ENCODE results near the gene PMM2. TPM values are rescaled to one million over a fixed set of nuclear protein-coding genes. Genes with fewer than 3 reads are reported as not detected.
A peak's percentile ranks its signal among the peaks of the same experiment; 100 is the strongest.

Gene PMM2
- total RNA-seq, 1 experiment from 2014 or later: 53.8 TPM

- no peaks in the 10 kb centered on the region for H3K9me3 Mint-ChIP-seq
- no peak for TF ChIP-seq STAT6 (CRISPR knock-in tag; conservative IDR thresholded peaks at IDR 0.05; ENCODE audit: low read depth)
- no peak for TF ChIP-seq ZNF219 (CRISPR knock-in tag; IDR thresholded peaks at IDR 0.05; ENCODE audit: borderline replicate concordance)
- TF ChIP-seq GTF2I (CRISPR knock-in tag; conservative IDR thresholded peaks at IDR 0.05): peak; percentile 58; the same call in 1 of the 2 replicates
- TF ChIP-seq MYBL2 (CRISPR knock-in tag; IDR thresholded peaks at IDR 0.05): no peak; the same call in 1 of the 2 replicates
- no peak for TF ChIP-seq EMX1 (CRISPR knock-in tag; IDR thresholded peaks at IDR 0.05)
- TF ChIP-seq, protein P1, sequence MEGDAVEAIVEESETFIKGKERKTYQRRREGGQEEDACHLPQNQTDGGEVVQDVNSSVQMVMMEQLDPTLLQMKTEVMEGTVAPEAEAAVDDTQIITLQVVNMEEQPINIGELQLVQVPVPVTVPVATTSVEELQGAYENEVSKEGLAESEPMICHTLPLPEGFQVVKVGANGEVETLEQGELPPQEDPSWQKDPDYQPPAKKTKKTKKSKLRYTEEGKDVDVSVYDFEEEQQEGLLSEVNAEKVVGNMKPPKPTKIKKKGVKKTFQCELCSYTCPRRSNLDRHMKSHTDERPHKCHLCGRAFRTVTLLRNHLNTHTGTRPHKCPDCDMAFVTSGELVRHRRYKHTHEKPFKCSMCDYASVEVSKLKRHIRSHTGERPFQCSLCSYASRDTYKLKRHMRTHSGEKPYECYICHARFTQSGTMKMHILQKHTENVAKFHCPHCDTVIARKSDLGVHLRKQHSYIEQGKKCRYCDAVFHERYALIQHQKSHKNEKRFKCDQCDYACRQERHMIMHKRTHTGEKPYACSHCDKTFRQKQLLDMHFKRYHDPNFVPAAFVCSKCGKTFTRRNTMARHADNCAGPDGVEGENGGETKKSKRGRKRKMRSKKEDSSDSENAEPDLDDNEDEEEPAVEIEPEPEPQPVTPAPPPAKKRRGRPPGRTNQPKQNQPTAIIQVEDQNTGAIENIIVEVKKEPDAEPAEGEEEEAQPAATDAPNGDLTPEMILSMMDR (IDR thresholded peaks at IDR 0.05): no peak
- TF ChIP-seq, protein P2, sequence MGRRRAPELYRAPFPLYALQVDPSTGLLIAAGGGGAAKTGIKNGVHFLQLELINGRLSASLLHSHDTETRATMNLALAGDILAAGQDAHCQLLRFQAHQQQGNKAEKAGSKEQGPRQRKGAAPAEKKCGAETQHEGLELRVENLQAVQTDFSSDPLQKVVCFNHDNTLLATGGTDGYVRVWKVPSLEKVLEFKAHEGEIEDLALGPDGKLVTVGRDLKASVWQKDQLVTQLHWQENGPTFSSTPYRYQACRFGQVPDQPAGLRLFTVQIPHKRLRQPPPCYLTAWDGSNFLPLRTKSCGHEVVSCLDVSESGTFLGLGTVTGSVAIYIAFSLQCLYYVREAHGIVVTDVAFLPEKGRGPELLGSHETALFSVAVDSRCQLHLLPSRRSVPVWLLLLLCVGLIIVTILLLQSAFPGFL (CRISPR knock-in tag; IDR thresholded peaks at IDR 0.05; ENCODE audit: borderline replicate concordance): no peak
- no peak for TF ChIP-seq AR (CRISPR knock-in tag; IDR thresholded peaks at IDR 0.05)
- no peak for TF ChIP-seq TEAD4 (CRISPR knock-in tag; IDR thresholded peaks at IDR 0.05)
- TF ChIP-seq PRRX2 (CRISPR knock-in tag; IDR thresholded peaks at IDR 0.05): no peak
- TF ChIP-seq HMGA2 (CRISPR knock-in tag; IDR thresholded peaks at IDR 0.05): 0 out of 2 replicates have a peak, but pooled peaks have one; percentile 21
- no peak for TF ChIP-seq NFYB (CRISPR knock-in tag; conservative IDR thresholded peaks at IDR 0.05; ENCODE audit: low read depth)
- no peak for TF ChIP-seq NR2C2 (CRISPR knock-in tag; IDR thresholded peaks at IDR 0.05)
- TF ChIP-seq ZNF671 (CRISPR knock-in tag; IDR thresholded peaks at IDR 0.05): no peak
- no peak for TF ChIP-seq FOXJ3 (CRISPR knock-in tag; IDR thresholded peaks at IDR 0.05; ENCODE audit: borderline replicate concordance)
- no peak for TF ChIP-seq IRF1 (CRISPR knock-in tag; IDR thresholded peaks at IDR 0.05)
- TF ChIP-seq, protein P3, sequence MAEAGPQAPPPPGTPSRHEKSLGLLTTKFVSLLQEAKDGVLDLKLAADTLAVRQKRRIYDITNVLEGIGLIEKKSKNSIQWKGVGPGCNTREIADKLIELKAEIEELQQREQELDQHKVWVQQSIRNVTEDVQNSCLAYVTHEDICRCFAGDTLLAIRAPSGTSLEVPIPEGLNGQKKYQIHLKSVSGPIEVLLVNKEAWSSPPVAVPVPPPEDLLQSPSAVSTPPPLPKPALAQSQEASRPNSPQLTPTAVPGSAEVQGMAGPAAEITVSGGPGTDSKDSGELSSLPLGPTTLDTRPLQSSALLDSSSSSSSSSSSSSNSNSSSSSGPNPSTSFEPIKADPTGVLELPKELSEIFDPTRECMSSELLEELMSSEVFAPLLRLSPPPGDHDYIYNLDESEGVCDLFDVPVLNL (CRISPR knock-in tag; IDR thresholded peaks at IDR 0.05; ENCODE audit: borderline replicate concordance, low read depth): no peak
- no peak for TF ChIP-seq KAT7 (CRISPR knock-in tag; IDR thresholded peaks at IDR 0.05; ENCODE audit: borderline replicate concordance)
- no peak; the same call in none of the 2 replicates for TF ChIP-seq GABPB1 (CRISPR knock-in tag; IDR thresholded peaks at IDR 0.05)
- TF ChIP-seq, protein P4, sequence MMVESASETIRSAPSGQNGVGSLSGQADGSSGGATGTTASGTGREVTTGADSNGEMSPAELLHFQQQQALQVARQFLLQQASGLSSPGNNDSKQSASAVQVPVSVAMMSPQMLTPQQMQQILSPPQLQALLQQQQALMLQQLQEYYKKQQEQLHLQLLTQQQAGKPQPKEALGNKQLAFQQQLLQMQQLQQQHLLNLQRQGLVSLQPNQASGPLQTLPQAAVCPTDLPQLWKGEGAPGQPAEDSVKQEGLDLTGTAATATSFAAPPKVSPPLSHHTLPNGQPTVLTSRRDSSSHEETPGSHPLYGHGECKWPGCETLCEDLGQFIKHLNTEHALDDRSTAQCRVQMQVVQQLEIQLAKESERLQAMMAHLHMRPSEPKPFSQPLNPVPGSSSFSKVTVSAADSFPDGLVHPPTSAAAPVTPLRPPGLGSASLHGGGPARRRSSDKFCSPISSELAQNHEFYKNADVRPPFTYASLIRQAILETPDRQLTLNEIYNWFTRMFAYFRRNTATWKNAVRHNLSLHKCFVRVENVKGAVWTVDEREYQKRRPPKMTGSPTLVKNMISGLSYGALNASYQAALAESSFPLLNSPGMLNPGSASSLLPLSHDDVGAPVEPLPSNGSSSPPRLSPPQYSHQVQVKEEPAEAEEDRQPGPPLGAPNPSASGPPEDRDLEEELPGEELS (CRISPR knock-in tag; IDR thresholded peaks at IDR 0.05): 0 out of 2 replicates have a peak, but pooled peaks have one; percentile 33
- no peak for TF ChIP-seq OVOL2 (CRISPR knock-in tag; IDR thresholded peaks at IDR 0.05; ENCODE audit: borderline replicate concordance)
- TF ChIP-seq ZBTB21 (CRISPR knock-in tag; IDR thresholded peaks at IDR 0.05; ENCODE audit: borderline replicate concordance): no peak
- TF ChIP-seq ZNF423 (CRISPR knock-in tag; IDR thresholded peaks at IDR 0.05): 0 out of 2 replicates have a peak, but pooled peaks have one; percentile 21
- TF ChIP-seq ZNF317 (CRISPR knock-in tag; IDR thresholded peaks at IDR 0.05; ENCODE audit: borderline replicate concordance, low read depth): no peak
- TF ChIP-seq ATF1 (CRISPR knock-in tag; IDR thresholded peaks at IDR 0.05): no peak
Measured at GRCh38 chr16:8868416-8869211, 71.0 kb downstream of the PMM2 start, which contains the start of gene CARHSP1. Gene CARHSP1, minus strand, starts transcription at chr16:8869006. Its CDS starts 9,678 bp downstream, at chr16:8859328.

More at GRCh38 chr16:8868416-8869211, 71.0 kb downstream of the PMM2 start, which contains the start of gene CARHSP1:
- no peaks in the 10 kb centered on the region for H3K27me3 Mint-ChIP-seq (ENCODE audit: low read depth)
- ChIA-PET CTCF (interaction anchor here (0.8 to 5.8 kb wide), 23 partner anchors 11 to 266 kb away, joined by 3 to 58 read pairs (median 5); partner anchors contain the start of gene HAPSTR1), POLR2A (interaction anchor here (0.6 to 2.3 kb wide), 10 partner anchors 8 to 222 kb away, joined by 3 to 20 read pairs (median 4); partner anchors contain the start of gene HAPSTR1)
- H3K27ac Mint-ChIP-seq: peak within 1 kb of the TSS; percentile 99
- no peaks in the 10 kb centered on the region for H3K36me3 Mint-ChIP-seq
- ATAC-seq (peak; percentile 59), DNase-seq (ENCODE audit: low spot score) (peak; percentile 92)
- peaks cover 40% of the 10 kb centered on the region for H3K4me1 Mint-ChIP-seq
- H3K4me3 Mint-ChIP-seq: peak within 1 kb of the TSS; percentile 89
